Tibial artery (tissue), 4 donors: Measurements from ENCODE around the gene ZFR.
"Not testable (repeated sequence)": the region's sequence is repeated elsewhere in the genome, so short reads cannot be mapped to it uniquely, and the experiment has no call there.

Experiments used
- DNase-seq, 2 donors: peaks; one replicate each; pipeline ENCODE4 v3.0.0-alpha.2; 2019
- H3K27ac ChIP-seq, 2 donors: fragments of 200-600 bp; sonication (generic) in 1 of 2; 1 replicate in 1 of 2; 2 replicates in 1 of 2; pipeline ENCODE4 v1.5.1; 2018 to 2019; ENCODE audit warnings: mild to moderate bottlenecking in 1 of 2
- H3K27me3 ChIP-seq, 2 donors: fragments of 200-600 bp; sonication (generic) in 1 of 2; one replicate each; pipeline versions ENCODE4 v1.5.1 to v1.6.0; 2016 to 2019
- H3K36me3 ChIP-seq, 3 donors: fragments of 200-600 bp; sonication (generic) in 2 of 3; one replicate each; pipeline ENCODE4 v1.5.1; 2016 to 2019; ENCODE audit warnings: mild to moderate bottlenecking in 2 of 3
- H3K4me1 ChIP-seq, 4 donors: fragments of 200-600 bp; sonication (generic) in 2 of 4; 1 replicate in 3 of 4; 2 replicates in 1 of 4; pipeline ENCODE4 v1.5.1; 2016 to 2019
- H3K4me3 ChIP-seq, 2 donors: fragments of 200-600 bp; sonication (generic) in 1 of 2; 1 replicate in 1 of 2; 2 replicates in 1 of 2; pipeline ENCODE4 v1.5.1; 2018 to 2019; ENCODE audit warnings: mild to moderate bottlenecking in 2 of 2
- H3K9me3 ChIP-seq, 3 donors: fragments of 200-600 bp; sonication (generic) in 1 of 3; one replicate each; pipeline ENCODE4 v1.5.1; 2016 to 2019
- intact Hi-C: fragments of 100-400 bp; cut with DNase I; formaldehyde crosslinking; loops from one replicate; pipeline ENCODE4 v1.15.0; 2023; ENCODE audit warnings: low total_unique reads
- TF ChIP-seq, protein P1 (sequence below), 2 experiments: fragments of 200-600 bp in 1 of 2; fragments of 450-650 bp in 1 of 2; IDR thresholded peaks; one replicate each; pipeline ENCODE4 v1.5.1; 2017 to 2019; ENCODE audit warnings: antibody characterized with exemption in 2 of 2, mild to moderate bottlenecking in 1 of 2, moderate library complexity in 1 of 2

Gene ZFR

GRCh38 chr5:32432633-32433032 lies 11.9 kb downstream of the ZFR start:
- no peak overlapping the region for H3K27ac ChIP-seq
- H3K36me3 ChIP-seq = peaks cover 0 to 19% (median 10%) of the 10 kb centered on the region in 3 donors
- no peak overlapping the region for H3K4me3 ChIP-seq
- intact Hi-C loops = no loop called here
- no peaks in the 10 kb centered on the region for H3K9me3 ChIP-seq
- TF ChIP-seq, protein P1, sequence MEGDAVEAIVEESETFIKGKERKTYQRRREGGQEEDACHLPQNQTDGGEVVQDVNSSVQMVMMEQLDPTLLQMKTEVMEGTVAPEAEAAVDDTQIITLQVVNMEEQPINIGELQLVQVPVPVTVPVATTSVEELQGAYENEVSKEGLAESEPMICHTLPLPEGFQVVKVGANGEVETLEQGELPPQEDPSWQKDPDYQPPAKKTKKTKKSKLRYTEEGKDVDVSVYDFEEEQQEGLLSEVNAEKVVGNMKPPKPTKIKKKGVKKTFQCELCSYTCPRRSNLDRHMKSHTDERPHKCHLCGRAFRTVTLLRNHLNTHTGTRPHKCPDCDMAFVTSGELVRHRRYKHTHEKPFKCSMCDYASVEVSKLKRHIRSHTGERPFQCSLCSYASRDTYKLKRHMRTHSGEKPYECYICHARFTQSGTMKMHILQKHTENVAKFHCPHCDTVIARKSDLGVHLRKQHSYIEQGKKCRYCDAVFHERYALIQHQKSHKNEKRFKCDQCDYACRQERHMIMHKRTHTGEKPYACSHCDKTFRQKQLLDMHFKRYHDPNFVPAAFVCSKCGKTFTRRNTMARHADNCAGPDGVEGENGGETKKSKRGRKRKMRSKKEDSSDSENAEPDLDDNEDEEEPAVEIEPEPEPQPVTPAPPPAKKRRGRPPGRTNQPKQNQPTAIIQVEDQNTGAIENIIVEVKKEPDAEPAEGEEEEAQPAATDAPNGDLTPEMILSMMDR (IDR thresholded peaks at IDR 0.05) = no peak
- DNase-seq = no peak
- peaks cover 0 to 54% (median 14%) of the 10 kb centered on the region in 4 donors for H3K4me1 ChIP-seq
- no peaks in the 10 kb centered on the region for H3K27me3 ChIP-seq

- H3K27ac ChIP-seq, H3K27me3 ChIP-seq, intact Hi-C loops, H3K4me3 ChIP-seq, DNase-seq: not testable (repeated sequence)
- H3K9me3 ChIP-seq = peaks cover 0 to 12% (median 7%) of the 10 kb centered on the region in 3 donors
- H3K36me3 ChIP-seq = peaks cover 9 to 30% (median 17%) of the 10 kb centered on the region in 3 donors
- H3K4me1 ChIP-seq = peaks cover 0 to 41% (median 8%) of the 10 kb centered on the region in 4 donors
Observed at GRCh38 chr5:32430825-32431224, 13.7 kb downstream of the ZFR start.

GRCh38 chr5:32428426-32428825 lies 16.1 kb downstream of the ZFR start:
- H3K4me1 ChIP-seq = peaks cover 0 to 17% (median 0%) of the 10 kb centered on the region in 4 donors
- DNase-seq = no peak
- intact Hi-C loops = no loop called here
- no peak overlapping the region for H3K27ac ChIP-seq
- H3K27me3 ChIP-seq = no peaks in the 10 kb centered on the region
- TF ChIP-seq, protein P1 (IDR thresholded peaks at IDR 0.05) = no peak
- peaks cover 9 to 30% (median 17%) of the 10 kb centered on the region in 3 donors for H3K36me3 ChIP-seq
- peaks cover 0 to 13% (median 7%) of the 10 kb centered on the region in 3 donors for H3K9me3 ChIP-seq
- no peak overlapping the region for H3K4me3 ChIP-seq

- TF ChIP-seq, protein P1 (IDR thresholded peaks at IDR 0.05) = no peak
- Histone ChIP-seq H3K9me3 (peaks cover 0 to 13% (median 7%) of the 10 kb centered on the region in 3 donors), H3K36me3 (peaks cover 9 to 30% (median 17%) of the 10 kb centered on the region in 3 donors), H3K27me3 (no peaks in the 10 kb centered on the region), H3K27ac (no peak overlapping the region), H3K4me1 (peaks cover 0 to 33% (median 7%) of the 10 kb centered on the region in 4 donors), H3K4me3 (no peak overlapping the region)
- no peak for DNase-seq
- intact Hi-C loops = no loop called here
Observed at GRCh38 chr5:32426440-32427151, 17.9 kb downstream of the ZFR start.

GRCh38 chr5:32422697-32423096 lies 21.8 kb downstream of the ZFR start:
- no peak overlapping the region for H3K27ac ChIP-seq
- intact Hi-C loops = no loop called here
- peaks cover 9 to 24% (median 19%) of the 10 kb centered on the region in 3 donors for H3K36me3 ChIP-seq
- H3K4me3 ChIP-seq = no peak overlapping the region
- TF ChIP-seq, protein P1 (IDR thresholded peaks at IDR 0.05) = no peak
- H3K4me1 ChIP-seq = peaks cover 0 to 40% (median 24%) of the 10 kb centered on the region in 4 donors
- no peak for DNase-seq
- no peaks in the 10 kb centered on the region for H3K27me3 ChIP-seq
- peaks cover 0 to 13% (median 7%) of the 10 kb centered on the region in 3 donors for H3K9me3 ChIP-seq

DNA sequence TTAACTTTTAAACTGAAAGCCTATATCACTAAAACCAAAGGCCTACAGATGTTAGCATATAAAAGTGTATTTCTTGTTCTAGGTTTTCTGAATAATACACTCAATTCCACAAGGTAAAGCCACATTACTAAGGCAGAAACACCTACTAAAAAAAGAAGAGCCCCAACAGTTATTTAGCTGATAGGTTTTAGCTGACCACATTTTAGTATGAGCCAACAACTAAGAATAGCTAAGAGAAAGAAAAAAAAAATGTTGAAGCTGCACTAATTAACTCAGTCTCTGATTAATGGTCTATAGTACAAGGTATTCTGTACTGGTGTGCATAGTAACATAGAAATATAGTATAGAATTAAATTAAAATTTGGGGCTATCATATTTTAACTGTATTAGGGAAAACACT lies 23.5 kb downstream of the ZFR start:
- TF ChIP-seq, protein P1 (IDR thresholded peaks at IDR 0.05) = no peak
- intact Hi-C loops = no loop called here
- Histone ChIP-seq H3K4me1 (peaks cover 0 to 40% (median 24%) of the 10 kb centered on the region in 4 donors), H3K27me3 (no peaks in the 10 kb centered on the region), H3K27ac (no peak overlapping the region), H3K4me3 (no peak overlapping the region), H3K9me3 (peaks cover 0 to 3% (median under 1%) of the 10 kb centered on the region in 3 donors), H3K36me3 (peaks cover 6 to 25% (median 18%) of the 10 kb centered on the region in 3 donors)
- no peak for DNase-seq
